Liver (tissue), 9 donors: Measurements from ENCODE around the gene DNAJC4. TPM values are rescaled to one million over a fixed set of nuclear protein-coding genes. Genes with fewer than 3 reads are reported as not detected.

Experiments used
- DNase-seq: peaks from one replicate; pipeline ENCODE4 v3.0.0-alpha.2; 2017; ENCODE audit warnings: low spot score
- H3K27ac ChIP-seq, 2 donors: one replicate each; pipeline ENCODE4 v1.7.0; 2013; ENCODE audit warnings: inconsistent platforms in 2 of 2, low read length in 2 of 2, control low read depth in 1 of 2, low read depth in 1 of 2, mild to moderate bottlenecking in 1 of 2
- H3K27me3 ChIP-seq, 4 donors: one replicate each; pipeline versions ENCODE4 v1.6.1 to v1.7.0; 2013; ENCODE audit warnings: low read length in 3 of 4, inconsistent platforms in 1 of 4, mild to moderate bottlenecking in 1 of 4, moderate library complexity in 1 of 4; ENCODE audit not compliant: control insufficient read depth in 4 of 4, insufficient read depth in 4 of 4
- H3K36me3 ChIP-seq, 4 donors: one replicate each; pipeline versions ENCODE4 v1.6.1 to v1.7.0; 2013; ENCODE audit warnings: low read length in 3 of 4, mild to moderate bottlenecking in 3 of 4, low read depth in 1 of 4, moderate library complexity in 1 of 4; ENCODE audit not compliant: control insufficient read depth in 4 of 4, insufficient read depth in 3 of 4
- H3K4me1 ChIP-seq, 4 donors: one replicate each; pipeline versions ENCODE4 v1.6.1 to v1.7.0; 2013; ENCODE audit warnings: low read length in 3 of 4, mild to moderate bottlenecking in 3 of 4, moderate library complexity in 1 of 4; ENCODE audit not compliant: control insufficient read depth in 4 of 4, insufficient read depth in 4 of 4
- H3K4me3 ChIP-seq, 3 donors: one replicate each; pipeline versions ENCODE4 v1.6.1 to v1.7.0; 2013; ENCODE audit warnings: low read length in 3 of 3, control low read depth in 1 of 3, low read depth in 1 of 3, mild to moderate bottlenecking in 1 of 3
- H3K9ac ChIP-seq, 2 donors: one replicate each; pipeline ENCODE4 v1.7.0; 2013; ENCODE audit warnings: low read length in 2 of 2, mild to moderate bottlenecking in 2 of 2, moderate library complexity in 2 of 2, control low read depth in 1 of 2, low read depth in 1 of 2
- H3K9me3 ChIP-seq, 4 donors: one replicate each; pipeline versions ENCODE4 v1.6.1 to v1.7.0; 2013; ENCODE audit warnings: low read length in 3 of 4; ENCODE audit not compliant: control insufficient read depth in 4 of 4
- ATF3 ChIP-seq: IDR thresholded peaks from 2 replicates; pipeline ENCODE4 v1.6.1; 2016; ENCODE audit warnings: antibody characterized with exemption
- EGR1 ChIP-seq, 2 donors: IDR thresholded peaks; 2 replicates each; pipeline ENCODE4 v1.6.1; 2016 to 2018; ENCODE audit warnings: antibody characterized with exemption in 2 of 2, low read depth in 2 of 2
- FOXA1 ChIP-seq: IDR thresholded peaks from 2 replicates; pipeline ENCODE4 v1.6.1; 2016; ENCODE audit warnings: antibody characterized with exemption
- FOXA2 ChIP-seq: IDR thresholded peaks from 2 replicates; pipeline ENCODE4 v1.6.1; 2016; ENCODE audit warnings: antibody characterized with exemption
- GABPA ChIP-seq, 2 donors: IDR thresholded peaks in 1 of 2; conservative IDR thresholded peaks in 1 of 2; 2 replicates each; pipeline ENCODE4 v1.6.1; 2016; ENCODE audit warnings: antibody characterized with exemption in 2 of 2, mild to moderate bottlenecking in 1 of 2, moderate library complexity in 1 of 2
- HNF4A ChIP-seq, 2 donors: conservative IDR thresholded peaks; 2 replicates each; pipeline ENCODE4 v1.6.1; 2016; ENCODE audit warnings: antibody characterized with exemption in 2 of 2, mild to moderate bottlenecking in 2 of 2
- HNF4G ChIP-seq: IDR thresholded peaks from 2 replicates; pipeline ENCODE4 v1.6.1; 2016; ENCODE audit warnings: antibody characterized with exemption
- JUND ChIP-seq, 2 donors: IDR thresholded peaks; 2 replicates each; pipeline ENCODE4 v1.6.1; 2016; ENCODE audit warnings: antibody characterized with exemption in 2 of 2
- MAX ChIP-seq: IDR thresholded peaks from 2 replicates; pipeline ENCODE4 v1.6.1; 2016; ENCODE audit warnings: antibody characterized with exemption
- NR2F2 ChIP-seq: IDR thresholded peaks from 2 replicates; pipeline ENCODE4 v1.6.1; 2016; ENCODE audit warnings: antibody characterized with exemption
- RAD21 ChIP-seq, 2 donors: IDR thresholded peaks; 2 replicates each; pipeline ENCODE4 v1.6.1; 2016; ENCODE audit warnings: antibody characterized with exemption in 2 of 2, mild to moderate bottlenecking in 2 of 2
- RXRA ChIP-seq, 2 donors: IDR thresholded peaks; 2 replicates each; pipeline ENCODE4 v1.6.1; 2017 to 2018; ENCODE audit warnings: antibody characterized with exemption in 2 of 2, mild to moderate bottlenecking in 1 of 2
- SP1 ChIP-seq: IDR thresholded peaks from 2 replicates; pipeline ENCODE4 v1.6.1; 2018; ENCODE audit warnings: antibody characterized with exemption, mild to moderate bottlenecking
- TAF1 ChIP-seq: conservative IDR thresholded peaks from 2 replicates; pipeline ENCODE4 v1.6.1; 2016; ENCODE audit warnings: antibody characterized with exemption, mild to moderate bottlenecking
- YY1 ChIP-seq: IDR thresholded peaks from 2 replicates; pipeline ENCODE4 v1.6.1; 2016; ENCODE audit warnings: antibody characterized with exemption, mild to moderate bottlenecking
- WGBS: extraction: QIAGEN DNeasy Blood & Tissue Kit; methylation state at CpG from one replicate; pipeline ENCODE4 v1.1.7; 2013; 5-methylcytosine and 5-hydroxymethylcytosine counted together
- polyA plus RNA-seq, 2 donors: library from polyadenylated mRNA; stranded (reverse) in 1 of 2; unstranded in 1 of 2; fragments of 200-250 nt in 1 of 2; fragments of >200 nt in 1 of 2; fragmentation: Nextera tagmentation in 1 of 2; extraction: Ambion mirVana in 1 of 2; gene quantifications; one replicate each; pipeline versions ENCODE4 v1.2.1 to v1.2.3, GENCODE V29; 2013 to 2015
- total RNA-seq, 2 donors: library from RNA; depleted of rRNA; stranded (reverse); fragments of >200 nt; gene quantifications; one replicate each; pipeline ENCODE4 v1.2.3, GENCODE V29; 2014
- TF ChIP-seq, protein P1 (sequence below): IDR thresholded peaks from 2 replicates; pipeline ENCODE4 v1.6.1; 2016; ENCODE audit warnings: antibody characterized with exemption
- TF ChIP-seq, protein P2 (sequence below): IDR thresholded peaks from 2 replicates; pipeline ENCODE4 v1.6.1; 2016; ENCODE audit warnings: antibody characterized with exemption, mild to moderate bottlenecking
- TF ChIP-seq, protein P3 (sequence below): fragments of 150-350 bp; IDR thresholded peaks from 2 replicates; pipeline ENCODE4 v1.5.1; 2017; ENCODE audit warnings: improper control_type of control experiment, low read depth, low read length; ENCODE audit not compliant: missing input control
- donor health status: healthy.
- donor health status: healthy.
- donor health status: healthy.
- donor health status: healthy.
- donor health status: healthy.

The DNAJC4 gene
- total and polyA plus RNA-seq, 4 donors, result 8.5 to 25.9 (median 23.5) TPM

DNA sequence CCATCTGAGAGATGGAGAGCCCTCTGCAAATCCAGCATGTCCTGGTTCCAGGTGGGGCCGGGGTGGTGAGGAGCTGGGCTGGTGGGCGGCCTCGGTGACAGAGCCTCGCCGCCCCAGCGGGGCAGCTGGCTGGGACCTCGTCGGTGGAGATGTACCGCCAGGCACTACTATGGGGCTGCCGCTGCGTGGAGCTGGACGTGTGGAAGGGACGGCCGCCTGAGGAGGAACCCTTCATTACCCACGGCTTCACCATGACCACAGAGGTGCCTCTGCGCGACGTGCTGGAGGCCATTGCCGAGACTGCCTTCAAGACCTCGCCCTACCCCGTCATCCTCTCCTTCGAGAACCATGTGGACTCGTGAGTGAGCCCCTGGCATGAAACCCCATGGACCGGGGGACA lies 28.0 kb downstream of the DNAJC4 start (continued):
- TF ChIP-seq ATF3 (no peak), FOXA2 (no peak)

DNA sequence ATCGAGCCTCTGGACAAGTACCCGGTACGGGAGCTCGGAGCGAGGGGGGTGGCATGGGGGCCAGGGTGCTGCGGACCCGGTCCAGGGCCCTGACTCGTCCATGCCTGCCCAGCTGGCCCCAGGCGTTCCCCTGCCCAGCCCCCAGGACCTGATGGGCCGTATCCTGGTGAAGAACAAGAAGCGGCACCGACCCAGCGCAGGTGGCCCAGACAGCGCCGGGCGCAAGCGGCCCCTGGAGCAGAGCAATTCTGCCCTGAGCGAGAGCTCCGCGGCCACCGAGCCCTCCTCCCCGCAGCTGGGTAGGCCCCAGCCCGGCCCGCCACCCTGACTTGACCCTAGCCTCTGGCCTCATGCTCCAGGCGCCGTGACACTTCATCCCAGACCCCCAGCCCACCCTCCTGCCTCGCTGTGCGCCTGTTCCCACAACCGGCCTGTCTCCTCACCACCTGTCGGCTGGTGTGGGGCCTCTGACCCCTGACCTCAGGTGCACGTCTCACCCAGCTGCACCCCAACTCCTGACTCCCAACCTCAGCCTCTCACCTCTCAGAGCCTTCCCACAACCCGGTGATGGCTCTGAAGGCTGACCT lies 28.7 kb downstream of the DNAJC4 start:
- WGBS, result 93% methylated on average over 32 of the region's 32 CpGs
- Histone ChIP-seq H3K4me1 (no peaks in the 10 kb centered on the region), H3K36me3 (peaks cover 0 to 14% (median 4%) of the 10 kb centered on the region in 4 donors), H3K9me3 (no peaks in the 10 kb centered on the region), H3K27me3 (no peaks in the 10 kb centered on the region), H3K27ac (no peak overlapping the region), H3K4me3 (no peak overlapping the region), H3K9ac (no peak overlapping the region)
- DNase-seq, result no peak
- TF ChIP-seq TAF1 (no peak), JUND (IDR thresholded peaks at IDR 0.05) (no peak), SP1 (no peak), FOXA2 (no peak), EGR1 (IDR thresholded peaks at IDR 0.05; ENCODE audit: low read depth in 2 of 2) (no peak), FOXA1 (no peak), RXRA (IDR thresholded peaks at IDR 0.05) (no peak), GABPA (IDR thresholded peaks at IDR 0.05 in 1 of 2, conservative IDR thresholded peaks at IDR 0.05 in 1 of 2) (no peak), HNF4G (no peak), MAX (no peak), RAD21 (IDR thresholded peaks at IDR 0.05) (no peak), YY1 (no peak), NR2F2 (no peak), HNF4A (conservative IDR thresholded peaks at IDR 0.05) (no peak), ATF3 (no peak)
- TF ChIP-seq, protein P1, sequence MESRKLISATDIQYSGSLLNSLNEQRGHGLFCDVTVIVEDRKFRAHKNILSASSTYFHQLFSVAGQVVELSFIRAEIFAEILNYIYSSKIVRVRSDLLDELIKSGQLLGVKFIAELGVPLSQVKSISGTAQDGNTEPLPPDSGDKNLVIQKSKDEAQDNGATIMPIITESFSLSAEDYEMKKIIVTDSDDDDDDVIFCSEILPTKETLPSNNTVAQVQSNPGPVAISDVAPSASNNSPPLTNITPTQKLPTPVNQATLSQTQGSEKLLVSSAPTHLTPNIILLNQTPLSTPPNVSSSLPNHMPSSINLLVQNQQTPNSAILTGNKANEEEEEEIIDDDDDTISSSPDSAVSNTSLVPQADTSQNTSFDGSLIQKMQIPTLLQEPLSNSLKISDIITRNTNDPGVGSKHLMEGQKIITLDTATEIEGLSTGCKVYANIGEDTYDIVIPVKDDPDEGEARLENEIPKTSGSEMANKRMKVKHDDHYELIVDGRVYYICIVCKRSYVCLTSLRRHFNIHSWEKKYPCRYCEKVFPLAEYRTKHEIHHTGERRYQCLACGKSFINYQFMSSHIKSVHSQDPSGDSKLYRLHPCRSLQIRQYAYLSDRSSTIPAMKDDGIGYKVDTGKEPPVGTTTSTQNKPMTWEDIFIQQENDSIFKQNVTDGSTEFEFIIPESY, result no peak
- TF ChIP-seq, protein P2, sequence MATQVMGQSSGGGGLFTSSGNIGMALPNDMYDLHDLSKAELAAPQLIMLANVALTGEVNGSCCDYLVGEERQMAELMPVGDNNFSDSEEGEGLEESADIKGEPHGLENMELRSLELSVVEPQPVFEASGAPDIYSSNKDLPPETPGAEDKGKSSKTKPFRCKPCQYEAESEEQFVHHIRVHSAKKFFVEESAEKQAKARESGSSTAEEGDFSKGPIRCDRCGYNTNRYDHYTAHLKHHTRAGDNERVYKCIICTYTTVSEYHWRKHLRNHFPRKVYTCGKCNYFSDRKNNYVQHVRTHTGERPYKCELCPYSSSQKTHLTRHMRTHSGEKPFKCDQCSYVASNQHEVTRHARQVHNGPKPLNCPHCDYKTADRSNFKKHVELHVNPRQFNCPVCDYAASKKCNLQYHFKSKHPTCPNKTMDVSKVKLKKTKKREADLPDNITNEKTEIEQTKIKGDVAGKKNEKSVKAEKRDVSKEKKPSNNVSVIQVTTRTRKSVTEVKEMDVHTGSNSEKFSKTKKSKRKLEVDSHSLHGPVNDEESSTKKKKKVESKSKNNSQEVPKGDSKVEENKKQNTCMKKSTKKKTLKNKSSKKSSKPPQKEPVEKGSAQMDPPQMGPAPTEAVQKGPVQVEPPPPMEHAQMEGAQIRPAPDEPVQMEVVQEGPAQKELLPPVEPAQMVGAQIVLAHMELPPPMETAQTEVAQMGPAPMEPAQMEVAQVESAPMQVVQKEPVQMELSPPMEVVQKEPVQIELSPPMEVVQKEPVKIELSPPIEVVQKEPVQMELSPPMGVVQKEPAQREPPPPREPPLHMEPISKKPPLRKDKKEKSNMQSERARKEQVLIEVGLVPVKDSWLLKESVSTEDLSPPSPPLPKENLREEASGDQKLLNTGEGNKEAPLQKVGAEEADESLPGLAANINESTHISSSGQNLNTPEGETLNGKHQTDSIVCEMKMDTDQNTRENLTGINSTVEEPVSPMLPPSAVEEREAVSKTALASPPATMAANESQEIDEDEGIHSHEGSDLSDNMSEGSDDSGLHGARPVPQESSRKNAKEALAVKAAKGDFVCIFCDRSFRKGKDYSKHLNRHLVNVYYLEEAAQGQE, result no peak
- TF ChIP-seq, protein P3, sequence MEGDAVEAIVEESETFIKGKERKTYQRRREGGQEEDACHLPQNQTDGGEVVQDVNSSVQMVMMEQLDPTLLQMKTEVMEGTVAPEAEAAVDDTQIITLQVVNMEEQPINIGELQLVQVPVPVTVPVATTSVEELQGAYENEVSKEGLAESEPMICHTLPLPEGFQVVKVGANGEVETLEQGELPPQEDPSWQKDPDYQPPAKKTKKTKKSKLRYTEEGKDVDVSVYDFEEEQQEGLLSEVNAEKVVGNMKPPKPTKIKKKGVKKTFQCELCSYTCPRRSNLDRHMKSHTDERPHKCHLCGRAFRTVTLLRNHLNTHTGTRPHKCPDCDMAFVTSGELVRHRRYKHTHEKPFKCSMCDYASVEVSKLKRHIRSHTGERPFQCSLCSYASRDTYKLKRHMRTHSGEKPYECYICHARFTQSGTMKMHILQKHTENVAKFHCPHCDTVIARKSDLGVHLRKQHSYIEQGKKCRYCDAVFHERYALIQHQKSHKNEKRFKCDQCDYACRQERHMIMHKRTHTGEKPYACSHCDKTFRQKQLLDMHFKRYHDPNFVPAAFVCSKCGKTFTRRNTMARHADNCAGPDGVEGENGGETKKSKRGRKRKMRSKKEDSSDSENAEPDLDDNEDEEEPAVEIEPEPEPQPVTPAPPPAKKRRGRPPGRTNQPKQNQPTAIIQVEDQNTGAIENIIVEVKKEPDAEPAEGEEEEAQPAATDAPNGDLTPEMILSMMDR, result no peak
